ENCODE data around the gene CCDC30.

Gene CCDC30

DNA sequence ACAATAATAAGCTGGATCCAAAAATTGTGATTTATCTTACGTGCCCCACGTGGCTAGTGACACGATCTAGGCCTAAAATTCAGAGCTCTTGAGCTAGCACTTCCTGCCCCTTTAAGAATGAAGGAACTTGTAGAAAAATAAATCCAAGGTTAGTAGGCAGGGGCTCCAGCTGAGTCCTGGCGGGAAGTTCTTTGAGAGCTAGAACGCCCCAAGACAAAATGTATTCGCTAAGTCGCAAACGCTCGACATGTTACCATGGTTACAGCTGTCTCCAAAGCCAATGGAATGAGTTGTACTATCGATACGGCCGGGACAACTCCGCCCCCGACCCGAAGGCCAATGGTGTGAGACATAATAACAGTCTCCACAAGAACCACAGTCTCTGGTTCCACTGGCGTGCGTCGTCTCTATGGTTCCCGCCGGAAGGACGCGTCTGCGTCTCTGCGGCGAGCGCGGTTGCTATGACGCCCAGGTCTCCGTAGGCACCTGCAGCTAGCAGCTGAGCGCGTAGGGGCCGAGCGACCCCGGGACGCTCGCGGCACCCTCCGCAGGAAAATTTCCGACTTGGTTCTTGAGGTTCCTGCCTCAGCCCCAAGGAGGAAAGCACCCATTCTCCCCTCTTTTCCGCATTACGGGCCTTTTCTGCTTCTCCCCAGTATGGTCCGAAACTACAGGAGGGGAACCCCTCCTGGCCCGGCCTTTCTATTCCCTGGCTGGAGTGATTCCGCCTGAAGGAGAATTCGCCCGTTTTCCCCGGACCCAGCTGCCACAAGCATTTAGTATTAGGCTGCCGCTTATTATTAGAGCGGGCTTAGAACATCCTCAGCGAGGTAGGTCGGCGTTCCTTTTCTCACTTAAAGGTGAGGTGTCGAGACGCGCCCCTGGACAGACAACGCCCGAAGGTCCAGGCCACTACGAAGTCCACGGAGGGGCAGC lies at the start of gene CCDC30:
CCDC30 (plus strand) TSS at position 459 of the 936 bp plus-strand sequence. CDS start 17,266 bp downstream, outside the sequence.
- peak; percentile 98 for DNase-seq

DNA sequence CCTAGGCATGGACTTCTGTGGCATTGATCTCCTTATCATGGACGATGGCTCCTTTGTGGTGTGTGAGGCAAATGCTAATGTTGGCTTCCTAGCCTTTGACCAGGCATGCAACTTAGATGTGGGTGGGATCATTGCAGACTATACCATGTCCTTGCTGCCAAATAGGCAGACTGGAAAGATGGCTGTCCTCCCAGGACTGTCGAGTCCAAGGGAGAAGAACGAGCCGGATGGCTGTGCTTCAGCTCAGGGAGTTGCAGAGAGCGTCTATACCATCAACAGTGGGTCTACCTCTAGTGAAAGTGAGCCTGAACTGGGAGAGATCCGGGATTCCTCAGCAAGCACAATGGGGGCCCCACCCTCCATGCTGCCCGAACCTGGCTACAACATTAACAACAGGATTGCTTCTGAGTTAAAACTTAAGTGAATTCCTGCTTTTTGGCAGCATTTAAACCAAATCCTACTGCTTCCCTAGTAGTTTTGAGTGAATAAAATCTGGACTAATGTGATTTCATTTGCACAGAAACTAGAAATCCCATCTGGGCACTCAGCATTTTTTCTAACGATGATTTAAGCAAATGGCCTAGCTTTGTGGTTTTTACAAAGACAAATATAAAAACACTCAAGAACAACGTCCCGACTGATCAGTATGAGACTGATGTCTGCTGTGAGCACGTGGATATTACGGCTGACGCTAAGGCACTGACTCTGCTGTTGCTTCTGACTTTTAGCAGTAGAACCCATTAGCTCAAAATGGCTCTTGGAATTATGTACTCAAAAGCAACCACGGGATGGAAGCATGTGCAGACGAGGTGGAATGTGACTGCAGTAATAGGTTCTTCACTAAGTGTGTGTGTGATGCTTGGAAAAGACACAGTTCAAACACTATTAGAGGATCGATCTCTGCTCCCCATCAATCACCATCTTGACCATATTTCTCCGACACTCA lies 48.3 kb upstream of the CCDC30 start:
- DNase-seq, result no peak

DNA sequence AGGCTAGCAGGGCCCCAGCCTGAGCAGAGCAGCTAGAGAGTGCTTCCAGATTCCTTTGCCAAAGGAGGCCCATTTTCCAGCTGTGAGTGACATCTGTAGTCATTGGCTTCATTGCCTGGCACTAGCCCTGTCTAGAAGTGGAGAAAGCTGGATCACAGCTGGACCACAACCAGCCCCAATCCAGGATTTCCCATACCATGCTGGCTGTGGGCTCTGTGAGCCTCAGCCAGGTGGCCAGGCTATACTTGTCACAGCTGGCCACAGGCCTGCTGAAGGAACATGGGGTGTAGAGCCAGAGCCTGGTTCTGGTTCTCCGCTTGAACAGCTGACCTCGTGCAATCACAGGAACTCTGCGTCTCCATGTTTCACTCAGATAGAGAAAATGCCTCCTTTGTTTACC lies 45.9 kb upstream of the CCDC30 start:
- DNase-seq, result no peak

- DNase-seq, result no peak
Observed at GRCh38 chr1:42418516-42418915, 44.6 kb upstream of the CCDC30 start.

GRCh38 chr1:42419126-42419821 lies 43.8 kb upstream of the CCDC30 start:
- DNase-seq, result no peak

DNA sequence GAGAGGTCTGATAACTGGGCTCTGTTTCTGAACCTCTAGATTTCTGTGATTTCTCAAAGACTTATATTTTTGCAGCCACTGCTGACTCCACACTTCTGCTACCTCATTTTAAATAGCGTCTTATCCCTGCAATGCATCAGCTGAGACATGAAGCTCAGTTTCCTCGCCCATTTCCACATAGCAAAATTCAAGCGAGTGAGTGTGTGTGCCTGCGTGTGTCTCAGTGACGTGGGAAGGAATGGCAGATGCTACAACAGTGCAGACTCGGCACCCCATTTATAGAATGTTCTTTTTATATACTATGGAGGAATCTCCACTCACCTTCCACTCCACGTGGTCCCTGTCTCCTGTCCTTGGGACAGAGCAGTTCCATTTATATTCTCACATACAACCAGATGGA lies 43.0 kb upstream of the CCDC30 start:
- DNase-seq, result no peak

GRCh38 chr1:42420911-42421585 lies 42.0 kb upstream of the CCDC30 start:
- DNase-seq, result no peak

DNA sequence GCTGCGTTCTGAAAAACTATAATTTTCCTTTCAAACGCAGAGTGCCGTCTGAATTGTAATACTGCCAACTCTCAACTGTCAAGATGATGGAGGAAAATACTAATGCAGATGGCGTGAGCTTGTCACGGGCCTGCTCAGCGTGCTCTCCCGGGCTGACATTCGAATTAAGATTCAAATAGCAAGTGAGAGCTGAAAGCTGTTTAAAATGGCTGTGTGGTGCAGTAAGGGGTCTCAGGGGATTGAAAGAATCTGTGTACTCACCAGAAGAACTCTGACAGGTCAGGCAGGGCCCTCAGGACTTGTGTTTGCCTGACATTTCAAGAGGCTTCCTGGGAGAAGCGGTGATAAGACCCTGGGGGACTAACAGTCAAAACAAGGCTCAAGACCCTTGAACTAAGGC lies 40.3 kb upstream of the CCDC30 start:
- no peak for DNase-seq

GRCh38 chr1:42423681-42424080 lies 39.4 kb upstream of the CCDC30 start:
- DNase-seq, result no peak

DNA sequence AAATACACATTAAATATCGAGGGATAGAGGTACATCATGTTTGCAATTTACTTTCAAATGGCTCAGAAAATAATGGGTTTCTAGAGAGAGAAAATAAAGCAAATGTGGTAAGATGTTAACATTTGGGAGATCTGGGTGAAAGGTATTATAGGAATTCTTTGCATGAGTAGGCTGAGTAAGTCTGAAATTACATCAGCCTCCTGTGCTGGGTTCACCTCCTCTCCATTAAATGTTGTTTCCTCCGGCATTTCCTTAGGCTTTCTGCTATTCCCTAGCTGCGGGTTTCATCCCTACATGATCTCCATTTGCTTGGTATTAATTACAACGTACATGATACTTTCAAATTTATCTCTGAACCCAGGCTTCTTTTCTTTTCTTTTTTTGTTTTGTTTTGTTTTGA lies 38.9 kb upstream of the CCDC30 start:
- DNase-seq, result no peak

DNA sequence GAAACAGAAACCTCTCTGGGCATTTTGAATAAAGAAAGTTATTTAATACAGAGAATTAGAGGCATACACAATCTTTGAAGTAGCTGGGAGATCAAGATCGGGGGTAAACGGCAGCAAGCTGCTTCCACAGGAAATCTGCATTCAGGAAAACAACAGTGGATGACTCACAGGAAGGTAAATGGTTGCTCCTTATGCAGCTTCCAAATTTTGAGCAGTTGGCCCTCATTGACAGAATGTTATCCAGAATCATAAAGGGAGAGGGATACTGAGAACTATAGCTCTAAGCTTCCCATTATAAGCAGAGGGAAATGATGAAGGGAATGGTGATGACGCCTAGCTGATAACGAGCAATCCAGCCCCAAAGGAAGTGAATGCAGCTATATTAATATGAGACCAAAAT lies 35.8 kb upstream of the CCDC30 start:
- DNase-seq, result no peak

DNA sequence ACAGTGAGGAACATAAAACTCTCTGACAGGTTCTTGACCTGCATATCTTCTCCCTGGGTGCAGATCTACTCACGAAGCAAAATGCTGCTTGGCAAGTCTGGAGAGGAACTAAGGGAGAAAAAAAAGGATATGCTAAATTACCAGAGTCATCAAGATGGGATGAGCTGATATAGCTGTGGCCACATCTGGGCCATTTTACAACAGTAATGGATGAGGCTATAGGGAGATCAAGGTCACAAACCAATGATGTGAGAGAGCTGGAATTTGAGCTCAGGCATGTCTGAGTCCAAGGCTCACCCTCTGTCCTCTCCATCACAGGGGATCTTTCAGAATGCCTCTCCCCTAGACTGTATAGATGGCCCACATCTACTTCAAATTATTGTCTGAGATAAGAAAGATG lies 33.5 kb upstream of the CCDC30 start:
- DNase-seq, result no peak

DNA sequence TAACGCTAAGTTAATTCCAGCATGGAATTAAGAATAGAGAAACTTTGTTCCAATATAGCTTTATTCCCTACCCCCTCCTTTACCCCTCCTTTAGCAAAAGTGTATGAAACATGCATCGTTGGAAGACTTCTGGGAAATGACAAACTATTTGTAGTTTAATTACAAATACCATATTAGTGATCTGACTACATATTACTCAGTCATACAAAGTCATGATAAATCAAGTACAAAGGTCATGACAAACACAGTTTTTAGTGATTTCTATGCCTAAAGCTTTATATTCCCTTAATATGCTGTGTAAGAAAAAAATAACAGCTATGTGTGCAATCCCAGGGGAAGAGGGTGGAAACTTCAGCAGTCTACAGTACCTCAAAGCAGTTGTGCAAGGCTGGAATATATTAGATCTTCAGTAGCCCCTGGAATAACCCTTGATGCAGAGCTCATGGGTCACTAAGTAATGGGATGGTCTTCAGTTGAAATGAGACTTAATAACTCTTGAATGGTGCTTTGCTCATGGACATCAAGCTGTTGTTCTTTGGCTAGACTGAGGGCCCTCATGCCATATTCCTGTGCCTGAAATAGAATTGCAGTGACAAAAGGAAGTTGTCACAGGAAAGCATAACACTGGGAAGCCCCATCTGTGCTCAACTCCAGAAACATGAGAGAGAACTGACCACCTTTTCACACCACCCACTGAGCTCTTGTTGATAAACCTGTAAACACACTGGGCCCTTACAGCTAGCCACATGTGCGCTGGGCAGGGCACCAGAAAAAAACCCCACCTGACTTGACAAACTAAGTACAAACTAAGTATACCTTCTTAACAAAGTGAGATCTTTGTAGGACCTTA lies 32.6 kb upstream of the CCDC30 start:
- DNase-seq, result no peak

GRCh38 chr1:42431514-42431913 lies 31.6 kb upstream of the CCDC30 start:
- no peak for DNase-seq

- DNase-seq, result no peak
Observed at GRCh38 chr1:42432714-42433113, 30.4 kb upstream of the CCDC30 start.

- no peak for DNase-seq
Observed at GRCh38 chr1:42433369-42433768, 29.7 kb upstream of the CCDC30 start.

DNA sequence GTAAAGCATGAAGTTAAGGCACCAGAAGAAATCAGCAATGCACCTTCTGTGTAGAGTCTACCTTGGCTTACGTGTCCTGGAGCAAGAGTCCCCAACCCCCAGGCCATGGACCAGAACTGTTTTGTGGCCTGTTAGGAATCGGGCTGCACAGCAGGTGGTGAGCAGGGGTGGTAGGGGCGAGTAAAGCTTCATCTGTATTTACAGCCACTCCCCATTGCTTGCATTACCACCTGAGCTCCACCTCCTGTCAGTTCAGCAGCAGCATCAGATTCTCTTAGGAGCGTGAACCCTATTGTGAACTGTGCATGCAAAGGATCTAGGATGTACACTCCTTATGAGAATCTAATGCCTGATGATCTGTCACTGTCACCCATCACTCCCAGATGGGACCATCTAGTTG lies 28.7 kb upstream of the CCDC30 start:
- no peak for DNase-seq

GRCh38 chr1:42439940-42440339 lies 23.1 kb upstream of the CCDC30 start:
- DNase-seq, result no peak

GRCh38 chr1:42442662-42443061 lies 20.4 kb upstream of the CCDC30 start:
- no peak for DNase-seq

DNA sequence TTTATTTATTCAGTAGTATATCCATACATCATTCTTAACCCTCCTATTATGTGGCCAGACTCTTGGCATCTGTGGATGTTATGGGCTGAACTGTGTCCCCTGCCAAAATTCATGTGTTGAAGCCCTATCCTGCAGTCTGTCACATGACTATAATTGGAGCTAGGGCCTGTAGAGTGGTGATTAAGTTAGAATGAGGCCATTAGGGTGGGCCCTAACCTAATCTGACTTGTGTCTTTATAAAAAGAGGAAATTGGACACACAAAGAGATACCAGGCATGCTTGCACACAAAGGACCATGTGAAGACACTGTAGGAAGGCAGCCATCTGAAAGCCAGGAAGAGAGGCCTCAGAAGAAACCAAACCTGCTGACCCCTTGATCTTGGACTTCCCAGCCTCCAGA lies 13.8 kb upstream of the CCDC30 start:
- no peak for DNase-seq

- no peak for DNase-seq
Observed at GRCh38 chr1:42450061-42450460, 13.0 kb upstream of the CCDC30 start.

Data from CD4-positive, alpha-beta T cell treated with Interleukin-1 beta for 1 hour (primary cell).